ENCODE data around the gene ARAP2.

Gene ARAP2

GRCh38 chr4:36037127-36037526, 207.2 kb downstream of the ARAP2 start:
- DNase-seq = no peak

GRCh38 chr4:36029951-36030350, 214.4 kb downstream of the ARAP2 start:
- DNase-seq = no peak

GRCh38 chr4:36027203-36027602, 217.1 kb downstream of the ARAP2 start:
- no peak for DNase-seq

GRCh38 chr4:36026348-36026880, 217.9 kb downstream of the ARAP2 start:
- DNase-seq = no peak

DNA sequence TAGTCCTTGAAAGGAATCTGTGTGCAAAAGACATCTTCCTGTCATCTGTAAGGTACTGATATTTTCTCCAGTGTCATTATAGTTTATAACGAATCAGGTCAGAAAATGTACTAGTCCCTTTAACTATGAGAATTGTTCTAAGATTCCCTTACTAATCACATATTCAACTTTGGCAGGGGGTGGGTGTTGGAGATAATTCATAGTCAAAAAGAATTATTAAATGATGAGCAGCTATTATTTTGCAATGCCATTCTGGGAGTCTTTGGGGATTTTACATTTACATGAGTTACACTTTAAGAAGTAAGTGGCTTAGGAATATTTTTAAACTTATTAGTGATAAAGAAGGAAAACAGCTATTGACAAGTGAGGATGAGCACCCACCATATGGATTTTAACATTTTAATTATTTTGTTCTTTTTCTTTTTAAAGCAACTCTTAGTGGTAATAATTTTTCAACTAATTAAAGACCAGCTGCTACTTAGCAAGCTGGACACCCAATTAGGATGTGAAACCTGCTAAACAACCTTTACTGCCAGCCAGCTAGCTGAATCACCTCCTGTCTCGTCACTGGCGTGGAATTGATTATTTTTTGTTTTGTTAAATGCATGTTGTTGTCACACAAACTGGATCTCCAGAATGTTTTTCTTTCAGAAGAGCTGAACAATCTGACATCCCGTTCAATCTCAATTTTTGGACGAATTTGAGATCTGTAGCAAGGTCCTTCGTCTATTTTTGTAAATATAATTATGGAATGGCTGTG, 219.2 kb downstream of the ARAP2 start:
- no peak for DNase-seq

DNA sequence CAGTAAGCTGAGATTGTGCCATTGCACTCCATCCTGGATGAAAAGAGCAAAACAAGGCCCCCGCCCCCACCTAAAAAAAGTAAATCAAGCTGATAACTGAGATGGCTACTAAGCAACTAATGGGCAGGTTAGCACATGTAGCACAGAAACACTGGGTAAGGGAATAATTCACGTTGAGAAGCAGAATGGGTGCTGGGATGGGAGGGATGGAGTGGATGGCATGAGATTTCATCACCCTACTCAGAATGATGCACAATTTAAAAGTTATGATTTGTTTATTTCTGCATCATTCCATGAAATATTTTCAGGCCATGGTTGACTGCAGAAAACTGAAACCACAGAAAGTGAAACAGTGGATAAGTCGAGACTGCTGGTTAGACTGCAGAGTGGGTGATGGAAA, 224.0 kb downstream of the ARAP2 start:
- no peak for DNase-seq

All from CD4-positive, alpha-beta T cell treated with Interleukin-21 for 1 hour (primary cell).